RCC 7860 (cell line): ENCODE measurements around the gene NTHL1.

Experiments used
- DNase-seq: peaks from one replicate; pipeline ENCODE4 v3.0.0-alpha.2; 2015; ENCODE audit warnings: low spot score
- FAIRE-seq: peaks from 2 replicates; lab custom pipeline; 2012; peaks lifted over from hg19 to GRCh38; lab: Jason Lieb, UNC

The NTHL1 gene

GRCh38 chr16:2031081-2031577 is 16.5 kb downstream of the NTHL1 start:
- DNase-seq (no peak), FAIRE-seq (no peak)

GRCh38 chr16:2030036-2030435 is 17.6 kb downstream of the NTHL1 start:
- no peak for FAIRE-seq
- no peak for DNase-seq

GRCh38 chr16:2029350-2029749 is 18.3 kb downstream of the NTHL1 start:
- no peak for DNase-seq
- no peak for FAIRE-seq

GRCh38 chr16:2028620-2029220 is 18.9 kb downstream of the NTHL1 start:
- DNase-seq (no peak), FAIRE-seq (no peak)

GRCh38 chr16:2028146-2028545 is 19.5 kb downstream of the NTHL1 start:
- no peak for DNase-seq
- FAIRE-seq = no peak

GRCh38 chr16:2027024-2028010 is 20.3 kb downstream of the NTHL1 start:
- DNase-seq = peak; percentile 25
- no peak for FAIRE-seq

- DNase-seq (no peak), FAIRE-seq (no peak)
These were observed 21.1 kb downstream of the NTHL1 start, which contains the start of gene NHERF2 for GRCh38 chr16:2026461-2027023. TSS of gene NHERF2 (plus strand) at chr16:2026902. CDS start at chr16:2027006, 104 bp downstream.

- DNase-seq = no peak
- no peak for FAIRE-seq
These were observed 21.7 kb downstream of the NTHL1 start for GRCh38 chr16:2025878-2026460.

GRCh38 chr16:2025251-2025650 is 22.4 kb downstream of the NTHL1 start:
- DNase-seq (no peak), FAIRE-seq (no peak)

- FAIRE-seq (no peak), DNase-seq (no peak)
These were observed 23.6 kb downstream of the NTHL1 start for GRCh38 chr16:2024032-2024420.

GRCh38 chr16:2023092-2024031 is 24.3 kb downstream of the NTHL1 start:
- FAIRE-seq = no peak

GRCh38 chr16:2022723-2023091 is 24.9 kb downstream of the NTHL1 start:
- DNase-seq (no peak), FAIRE-seq (no peak)

More at GRCh38 chr16:2023092-2024031, 24.3 kb downstream of the NTHL1 start:
- DNase-seq = peak; percentile 71

- DNase-seq (no peak), FAIRE-seq (no peak)
These were observed 27.5 kb downstream of the NTHL1 start for GRCh38 chr16:2019921-2020831.

GRCh38 chr16:2019518-2019920 is 28.1 kb downstream of the NTHL1 start, which contains the start of gene NPW:
TSS of gene NPW (plus strand) at chr16:2019785.
- DNase-seq (no peak), FAIRE-seq (no peak)

- DNase-seq = no peak
- FAIRE-seq = no peak
These were observed 31.2 kb downstream of the NTHL1 start for GRCh38 chr16:2016407-2016922.

- FAIRE-seq (no peak), DNase-seq (no peak)
These were observed 31.8 kb downstream of the NTHL1 start for GRCh38 chr16:2015947-2016208.

- FAIRE-seq (no peak), DNase-seq (no peak)
These were observed 32.3 kb downstream of the NTHL1 start for GRCh38 chr16:2015117-2015946.

GRCh38 chr16:2013527-2013926 is 34.1 kb downstream of the NTHL1 start:
- DNase-seq (no peak), FAIRE-seq (no peak)
